NOMO-1 treated with DMSO at 0.1 percent for 48 hours (cell line): ENCODE results near the gene ZNF417.
"Not testable (repeated sequence)": the region's sequence is repeated elsewhere in the genome, so short reads cannot be mapped to it uniquely, and the experiment has no call there.

Experiments
- DNase-seq: peaks from one replicate; lab custom pipeline; 2025; ENCODE audit not compliant: unreplicated experiment; lab: John Stamatoyannopoulos, UW

The ZNF417 gene

GRCh38 chr19:57888107-57888559, 28.3 kb downstream of the ZNF417 start:
- DNase-seq = no peak

GRCh38 chr19:57887195-57887941, 29.0 kb downstream of the ZNF417 start:
- DNase-seq = no peak

- DNase-seq = no peak
These were observed 30.3 kb downstream of the ZNF417 start for GRCh38 chr19:57886046-57886445.

DNA sequence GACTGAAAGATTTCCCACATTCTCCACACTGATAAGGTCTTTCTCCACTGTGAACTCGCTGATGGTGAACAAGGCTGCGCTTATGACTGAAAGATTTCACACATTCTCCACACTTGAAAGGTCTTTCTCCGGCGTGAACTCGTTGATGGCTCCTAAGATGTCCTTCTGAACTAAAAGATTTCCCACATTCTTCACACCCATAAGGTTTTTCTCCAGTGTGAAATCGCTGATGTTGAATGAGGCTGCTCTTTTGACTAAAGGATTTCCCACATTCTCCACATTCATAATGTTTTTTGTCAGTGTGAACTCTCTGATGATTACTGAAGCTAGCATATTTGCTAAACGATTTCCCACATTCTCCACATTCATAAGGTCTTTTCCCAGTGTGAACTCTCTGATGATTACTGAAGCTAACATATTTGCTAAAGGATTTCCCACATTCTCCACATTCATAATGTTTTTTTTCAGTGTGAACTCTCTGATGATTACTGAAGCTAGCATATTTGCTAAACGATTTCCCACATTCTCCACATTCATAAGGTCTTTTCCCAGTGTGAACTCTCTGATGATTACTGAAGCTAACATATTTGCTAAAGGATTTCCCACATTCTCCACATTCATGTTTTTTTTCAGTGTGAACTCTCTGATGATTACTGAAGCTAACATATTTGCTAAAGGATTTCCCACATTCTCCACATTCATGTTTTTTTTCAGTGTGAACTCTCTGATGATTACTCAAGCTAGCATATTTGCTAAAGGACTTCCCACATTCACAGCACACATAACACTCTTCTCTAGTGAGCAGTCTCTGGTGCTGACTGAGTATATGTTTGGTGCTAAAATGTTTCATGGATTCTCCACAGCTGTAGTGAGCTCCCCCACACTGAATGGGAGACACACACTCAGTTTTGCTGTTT, 42.3 kb downstream of the ZNF417 start:
- DNase-seq = not testable (repeated sequence)

DNA sequence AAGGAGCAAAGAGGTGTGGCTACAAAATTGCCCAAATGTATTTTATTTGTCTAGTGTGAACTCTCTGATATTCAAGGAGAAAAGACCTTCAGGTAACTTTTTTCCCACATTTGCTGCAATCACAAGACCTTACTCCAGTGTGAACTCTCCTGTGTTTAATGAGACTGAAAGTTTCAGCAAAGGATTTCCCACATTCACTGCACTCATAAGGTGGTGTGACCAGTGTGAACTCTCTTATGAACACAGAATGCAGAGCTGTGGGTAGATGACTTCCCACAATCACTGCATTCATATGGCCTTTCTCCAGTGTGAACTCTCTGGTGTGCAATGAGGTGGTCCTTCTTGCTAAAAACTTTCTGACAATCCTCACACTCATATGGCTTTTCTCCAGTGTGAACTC, 43.9 kb downstream of the ZNF417 start:
- DNase-seq = no peak

GRCh38 chr19:57870225-57870624, 46.2 kb downstream of the ZNF417 start:
- no peak for DNase-seq

- not testable (repeated sequence) for DNase-seq
These were observed 46.7 kb downstream of the ZNF417 start for GRCh38 chr19:57869655-57870054.

DNA sequence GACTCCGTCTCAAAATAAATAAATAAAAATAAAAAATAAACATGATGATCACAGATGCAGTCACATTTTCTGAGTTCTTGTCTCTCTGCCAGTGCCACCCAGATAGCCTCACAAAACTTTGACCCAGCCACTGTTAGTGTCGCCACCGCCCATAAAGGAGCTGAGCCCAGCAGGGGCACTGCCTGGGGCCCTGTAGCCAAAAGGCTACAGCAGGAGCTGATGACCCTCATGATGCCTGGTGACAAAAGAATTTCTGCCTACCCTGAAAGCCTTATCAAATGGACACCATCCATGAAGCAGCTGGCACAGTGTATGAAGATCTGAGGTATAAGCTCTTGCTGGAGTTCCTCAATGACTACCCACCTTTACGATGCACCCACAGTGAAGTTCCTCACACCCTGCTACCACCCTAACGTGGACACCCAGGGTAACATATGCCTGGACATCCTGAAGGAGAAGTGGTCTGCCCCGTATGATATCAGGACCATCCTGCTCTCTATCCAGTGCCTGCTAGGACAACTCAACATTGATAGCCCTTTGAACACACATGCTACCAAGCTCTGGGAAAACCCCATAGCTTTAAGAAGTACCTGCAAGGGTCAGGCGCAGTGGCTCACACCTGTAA, 48.4 kb downstream of the ZNF417 start:
- DNase-seq = no peak
